ENCODE data around the gene RNF126.

Gene RNF126

DNA sequence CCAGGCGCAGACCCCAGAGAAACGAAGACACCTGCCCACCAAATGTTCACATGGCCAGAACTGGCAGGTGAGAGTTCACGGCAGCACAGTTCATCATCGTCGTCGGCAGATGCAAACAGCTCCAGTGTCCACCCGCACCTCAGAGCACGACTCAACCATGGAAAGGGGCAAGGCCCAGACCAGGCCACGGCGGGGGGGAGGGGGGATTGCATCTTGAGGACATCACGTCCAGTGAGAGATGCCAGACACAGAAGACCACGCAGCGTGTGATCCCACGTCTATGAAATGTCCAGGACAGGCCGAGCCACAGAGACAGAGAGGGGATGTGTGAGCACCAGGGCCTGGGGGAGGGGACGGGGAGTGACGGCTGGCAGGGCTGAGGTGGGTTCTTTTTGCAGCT lies 7.3 kb downstream of the RNF126 start:
- Histone ChIP-seq H4K20me1 (ENCODE audit: insufficient read depth, low read length) (peaks cover 97% of the 10 kb centered on the region), H3K27me3 (ENCODE audit: insufficient read depth, low read length, poor library complexity) (no peaks in the 10 kb centered on the region), H3K9ac (ENCODE audit: low read depth, low read length) (no peak overlapping the region), H3K36me3 (ENCODE audit: insufficient read depth, low read length) (peaks cover 89% of the 10 kb centered on the region), H3K27ac (ENCODE audit: low read length) (no peak overlapping the region), H3K79me2 (ENCODE audit: insufficient read depth, low read length) (peaks cover 95% of the 10 kb centered on the region), H3K4me2 (ENCODE audit: insufficient read depth, low read length) (no peak overlapping the region), H3K9me3 (ENCODE audit: insufficient read depth, low read length, severe bottlenecking) (no peaks in the 10 kb centered on the region), H2AFZ (ENCODE audit: low read depth, low read length) (no peak overlapping the region), H3K4me1 (ENCODE audit: insufficient read depth, low read length) (peaks cover 24% of the 10 kb centered on the region), H3K4me3 (ENCODE audit: low read depth in 1 of 2, low read length in 2 of 2) (no peak overlapping the region)
- no peak for ATAC-seq (ENCODE audit: insufficient read depth, low read depth)
- DNase-seq, result no peak
- no peak for TF ChIP-seq CTCF (IDR thresholded peaks at IDR 0.05; ENCODE audit: borderline replicate concordance, extremely low read depth, low read length, poor library complexity, severe bottlenecking)
- no peak for TF ChIP-seq EZH2 (IDR thresholded peaks at IDR 0.05; ENCODE audit: borderline replicate concordance, low read depth, low read length, severe bottlenecking)

GRCh38 chr19:653425-653824 lies 9.6 kb downstream of the RNF126 start:
- Histone ChIP-seq H3K27me3 (ENCODE audit: insufficient read depth, low read length, poor library complexity) (no peaks in the 10 kb centered on the region), H3K9me3 (ENCODE audit: insufficient read depth, low read length, severe bottlenecking) (no peaks in the 10 kb centered on the region), H3K9ac (ENCODE audit: low read depth, low read length) (no peak overlapping the region), H3K4me3 (ENCODE audit: low read depth in 1 of 2, low read length in 2 of 2) (no peak overlapping the region), H4K20me1 (ENCODE audit: insufficient read depth, low read length) (peaks cover 86% of the 10 kb centered on the region), H3K4me1 (ENCODE audit: insufficient read depth, low read length) (0 out of 2 replicates have a peak, but pooled peaks cover 4% of the 10 kb centered on the region), H2AFZ (ENCODE audit: low read depth, low read length) (no peak overlapping the region), H3K79me2 (ENCODE audit: insufficient read depth, low read length) (peaks cover 76% of the 10 kb centered on the region), H3K27ac (ENCODE audit: low read length) (no peak overlapping the region), H3K36me3 (ENCODE audit: insufficient read depth, low read length) (peaks cover 87% of the 10 kb centered on the region), H3K4me2 (ENCODE audit: insufficient read depth, low read length) (no peak overlapping the region)
- no peak for TF ChIP-seq CTCF (IDR thresholded peaks at IDR 0.05; ENCODE audit: borderline replicate concordance, extremely low read depth, low read length, poor library complexity, severe bottlenecking)
- no peak for TF ChIP-seq EZH2 (IDR thresholded peaks at IDR 0.05; ENCODE audit: borderline replicate concordance, low read depth, low read length, severe bottlenecking)
- no peak for DNase-seq
- ATAC-seq (ENCODE audit: insufficient read depth, low read depth), result no peak

DNA sequence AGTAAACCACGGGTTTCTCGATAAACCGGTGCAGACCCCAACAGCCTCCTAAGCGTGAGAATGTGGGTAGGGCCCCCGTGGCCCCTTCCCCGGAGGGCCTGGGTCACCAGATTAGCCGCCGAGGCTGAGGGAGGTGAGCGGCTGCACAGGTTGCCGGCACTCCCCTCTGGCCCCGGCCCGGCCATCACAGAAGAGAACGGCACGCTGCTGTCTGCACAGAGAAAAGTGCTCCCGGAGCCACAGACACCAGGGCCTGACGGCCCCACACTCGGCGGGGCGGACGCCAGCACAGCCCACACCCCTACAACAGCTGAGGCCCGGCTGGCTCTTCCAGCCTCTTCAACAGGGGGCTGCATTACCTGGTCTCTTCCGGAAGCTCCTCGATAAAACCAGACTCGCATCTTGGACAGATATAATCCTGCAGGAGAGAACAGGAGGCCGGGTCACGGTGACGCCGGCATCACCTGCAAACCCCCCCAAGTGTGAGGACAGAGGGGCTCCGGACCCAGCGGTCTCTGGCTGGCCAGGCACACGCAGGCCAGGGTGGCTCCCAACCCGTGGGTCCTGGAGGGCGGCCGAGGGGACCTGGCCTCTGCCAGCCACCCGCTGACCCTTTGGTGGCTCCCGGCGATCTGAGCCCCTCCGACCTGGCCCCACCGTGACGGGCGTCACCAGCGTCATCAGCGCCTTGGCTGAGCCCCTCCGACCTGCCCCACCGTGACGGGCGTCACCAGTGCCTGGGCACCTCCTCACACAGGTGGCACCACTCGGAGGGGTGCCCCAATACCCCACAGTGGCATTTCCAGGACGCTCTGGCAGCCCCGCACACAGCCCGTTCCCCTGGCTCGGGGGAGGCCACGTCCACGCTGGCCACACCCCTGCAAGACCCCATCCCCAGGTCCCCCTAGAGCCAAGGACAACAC lies 10.3 kb downstream of the RNF126 start:
- no peak overlapping the region for H3K4me2 ChIP-seq (ENCODE audit: insufficient read depth, low read length)

More for the DNA sequence above, 10.3 kb downstream of the RNF126 start:
- DNase-seq (no peak), ATAC-seq (ENCODE audit: insufficient read depth, low read depth) (no peak)
- Histone ChIP-seq H2AFZ (ENCODE audit: low read depth, low read length) (no peak overlapping the region), H3K9ac (ENCODE audit: low read depth, low read length) (no peak overlapping the region), H3K27me3 (ENCODE audit: insufficient read depth, low read length, poor library complexity) (no peaks in the 10 kb centered on the region), H4K20me1 (ENCODE audit: insufficient read depth, low read length) (peaks cover 79% of the 10 kb centered on the region), H3K79me2 (ENCODE audit: insufficient read depth, low read length) (peaks cover 69% of the 10 kb centered on the region), H3K9me3 (ENCODE audit: insufficient read depth, low read length, severe bottlenecking) (no peaks in the 10 kb centered on the region), H3K27ac (ENCODE audit: low read length) (no peak overlapping the region), H3K4me3 (ENCODE audit: low read depth in 1 of 2, low read length in 2 of 2) (no peak overlapping the region), H3K36me3 (ENCODE audit: insufficient read depth, low read length) (peaks cover 87% of the 10 kb centered on the region), H3K4me1 (ENCODE audit: insufficient read depth, low read length) (no peaks in the 10 kb centered on the region)
- no peak for TF ChIP-seq CTCF (IDR thresholded peaks at IDR 0.05; ENCODE audit: borderline replicate concordance, extremely low read depth, low read length, poor library complexity, severe bottlenecking)
- no peak for TF ChIP-seq EZH2 (IDR thresholded peaks at IDR 0.05; ENCODE audit: borderline replicate concordance, low read depth, low read length, severe bottlenecking)
